ENCODE measurements around the gene ACOT12. TPM values are rescaled to one million over a fixed set of nuclear protein-coding genes. Genes with fewer than 3 reads are reported as not detected.

Gene ACOT12
- total and polyA plus RNA-seq, 2 of the 13 experiments (the other 11 are each of a cell fraction or from before 2014, with no cell fraction given), result not detected

DNA sequence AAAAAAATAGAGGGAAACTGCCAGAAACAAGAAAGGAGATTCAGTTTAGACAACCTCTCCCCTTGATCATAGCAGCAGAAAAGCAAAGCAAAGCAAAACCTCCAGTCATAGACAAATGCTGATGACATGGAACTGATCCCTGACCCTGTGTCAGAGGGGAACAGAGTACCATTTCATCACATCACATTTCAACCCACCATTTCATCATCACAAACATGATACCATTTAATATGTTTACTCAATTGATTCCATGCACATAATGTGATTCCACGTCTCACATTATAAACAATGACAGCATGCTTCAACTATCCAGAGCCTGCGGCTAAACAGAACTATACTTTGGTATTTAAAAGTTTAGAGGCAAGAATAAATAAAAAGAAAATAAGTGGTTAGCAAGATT is 28.7 kb upstream of the ACOT12 start (continued):
- TF ChIP-seq NPAS2 (CRISPR knock-in tag; IDR thresholded peaks at IDR 0.05; ENCODE audit: borderline replicate concordance) (no peak), TFAP4 (IDR thresholded peaks at IDR 0.05; ENCODE audit: borderline replicate concordance, low read depth) (no peak), ZNF720 (CRISPR knock-in tag; IDR thresholded peaks at IDR 0.05) (no peak), ZNF780A (CRISPR knock-in tag; IDR thresholded peaks at IDR 0.05) (no peak), KLF9 (CRISPR knock-in tag; IDR thresholded peaks at IDR 0.05; ENCODE audit: low read depth) (no peak), GATA4 (IDR thresholded peaks at IDR 0.05; ENCODE audit: borderline replicate concordance, low read depth) (no peak), AHDC1 (CRISPR knock-in tag; IDR thresholded peaks at IDR 0.05; ENCODE audit: borderline replicate concordance) (peak; percentile 34; the same call in 1 of the 2 replicates), TCF7 (IDR thresholded peaks at IDR 0.05; ENCODE audit: low read depth) (0 out of 2 replicates have a peak, but pooled peaks have one; percentile 13), TFDP2 (CRISPR knock-in tag; IDR thresholded peaks at IDR 0.05) (no peak), THYN1 (CRISPR knock-in tag; IDR thresholded peaks at IDR 0.05; ENCODE audit: borderline replicate concordance, low read depth) (no peak), CREM (IDR thresholded peaks at IDR 0.05) (0 out of 2 replicates have a peak, but pooled peaks have one; percentile 15), CREM (CRISPR knock-in tag; IDR thresholded peaks at IDR 0.05) (no peak), ZNF260 (CRISPR knock-in tag; IDR thresholded peaks at IDR 0.05; ENCODE audit: borderline replicate concordance, low read depth) (no peak), PCBP1 (IDR thresholded peaks at IDR 0.05; ENCODE audit: borderline replicate concordance, low read depth, low read length) (no peak), ZNF253 (CRISPR knock-in tag; IDR thresholded peaks at IDR 0.05; ENCODE audit: borderline replicate concordance) (no peak), ZNF790 (CRISPR knock-in tag; IDR thresholded peaks at IDR 0.05; ENCODE audit: borderline replicate concordance) (no peak), KAT8 (CRISPR knock-in tag; IDR thresholded peaks at IDR 0.05) (no peak), ZFP91 (CRISPR knock-in tag; IDR thresholded peaks at IDR 0.05; ENCODE audit: borderline replicate concordance) (no peak), TGIF2 (CRISPR knock-in tag; IDR thresholded peaks at IDR 0.05) (no peak), MAFF (IDR thresholded peaks at IDR 0.05; ENCODE audit: low read depth, low read length) (peak; percentile 77), IKZF4 (CRISPR knock-in tag; IDR thresholded peaks at IDR 0.05; ENCODE audit: borderline replicate concordance, low read depth, not compliant biosample characterization) (no peak)
- TF ChIP-seq, protein P1, sequence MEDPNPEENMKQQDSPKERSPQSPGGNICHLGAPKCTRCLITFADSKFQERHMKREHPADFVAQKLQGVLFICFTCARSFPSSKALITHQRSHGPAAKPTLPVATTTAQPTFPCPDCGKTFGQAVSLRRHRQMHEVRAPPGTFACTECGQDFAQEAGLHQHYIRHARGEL (CRISPR knock-in tag; IDR thresholded peaks at IDR 0.05), result no peak
